Right hindlimb (tissue), 1 donor: ENCODE measurements around the gene PSME2.
"Not testable (repeated sequence)": the region's sequence is repeated elsewhere in the genome, so short reads cannot be mapped to it uniquely, and the experiment has no call there.

Source experiments
- DNase-seq: peaks from one replicate; pipeline ENCODE4 v3.0.0-alpha.2; 2018

Gene PSME2

DNA sequence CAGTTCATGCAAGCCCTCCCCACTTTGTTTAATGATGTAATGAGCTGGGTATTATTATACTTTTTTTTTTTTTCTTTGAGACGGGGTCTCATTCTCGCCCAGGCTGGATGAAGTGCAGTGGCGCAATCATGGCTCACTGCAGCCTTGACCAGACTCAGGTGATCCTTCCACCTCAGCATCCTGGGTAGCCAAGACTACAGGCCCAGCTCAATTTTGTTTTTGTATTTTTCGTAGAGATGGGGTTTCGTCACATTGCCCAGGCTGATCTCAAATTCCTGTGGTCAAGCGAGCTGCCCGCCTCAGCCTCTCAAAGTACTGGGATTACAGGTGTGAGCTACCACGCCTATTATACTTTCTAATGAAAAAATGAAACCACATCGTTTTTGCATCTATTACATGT is 36.4 kb downstream of the PSME2 start:
- DNase-seq, result no peak

DNA sequence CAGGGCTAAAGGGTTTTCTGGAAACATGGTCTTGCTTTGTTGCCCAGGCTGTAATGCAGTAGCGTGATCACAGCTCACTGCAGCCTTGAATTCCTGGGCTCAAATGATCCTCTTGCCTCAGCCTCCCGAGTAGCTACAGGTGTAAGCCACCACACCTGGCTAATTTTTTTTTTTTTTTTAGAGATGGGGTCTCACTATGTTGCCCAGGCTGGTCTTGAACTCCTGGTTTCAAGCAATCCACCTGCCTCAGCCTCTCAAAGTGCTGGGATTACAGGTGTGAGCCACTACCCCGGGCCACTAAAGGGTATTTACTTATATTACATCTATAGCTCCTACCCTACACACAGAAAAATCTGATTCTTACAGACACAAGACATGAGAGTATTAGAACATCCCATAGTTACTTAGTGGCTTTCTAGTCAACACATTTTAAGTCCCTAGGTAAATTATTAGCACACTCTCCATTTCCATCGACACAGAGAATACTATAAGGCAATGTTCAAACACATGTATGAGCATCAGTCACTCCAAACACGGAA is 38.0 kb downstream of the PSME2 start:
- no peak for DNase-seq

DNA sequence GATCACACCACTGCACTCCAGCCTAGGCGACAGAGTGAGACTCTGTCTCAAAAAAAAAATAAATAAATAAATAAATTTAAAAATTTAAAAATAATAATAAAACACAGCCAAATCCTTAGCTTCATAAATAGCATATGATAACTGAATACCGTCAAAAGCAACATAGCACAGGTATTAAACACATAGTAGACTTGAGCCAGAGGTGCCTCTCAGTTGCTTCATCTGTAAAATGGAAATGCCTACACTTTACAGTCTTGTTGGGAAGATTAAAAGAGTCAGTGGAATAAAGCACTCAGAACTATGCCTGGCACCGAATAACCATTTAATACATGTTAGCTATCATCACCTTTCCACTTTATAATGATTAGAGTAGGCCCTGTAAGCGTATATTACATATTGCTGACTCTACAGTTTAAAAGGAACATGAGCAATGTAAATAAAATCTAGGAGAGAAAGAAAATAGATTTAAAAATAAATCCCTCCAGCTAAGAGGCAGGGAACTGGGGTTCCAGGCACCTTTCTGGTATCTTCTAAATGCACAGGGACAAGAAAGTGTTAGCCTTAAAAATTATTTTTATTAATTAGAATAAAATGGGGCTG is 39.6 kb downstream of the PSME2 start:
- DNase-seq, result no peak

DNA sequence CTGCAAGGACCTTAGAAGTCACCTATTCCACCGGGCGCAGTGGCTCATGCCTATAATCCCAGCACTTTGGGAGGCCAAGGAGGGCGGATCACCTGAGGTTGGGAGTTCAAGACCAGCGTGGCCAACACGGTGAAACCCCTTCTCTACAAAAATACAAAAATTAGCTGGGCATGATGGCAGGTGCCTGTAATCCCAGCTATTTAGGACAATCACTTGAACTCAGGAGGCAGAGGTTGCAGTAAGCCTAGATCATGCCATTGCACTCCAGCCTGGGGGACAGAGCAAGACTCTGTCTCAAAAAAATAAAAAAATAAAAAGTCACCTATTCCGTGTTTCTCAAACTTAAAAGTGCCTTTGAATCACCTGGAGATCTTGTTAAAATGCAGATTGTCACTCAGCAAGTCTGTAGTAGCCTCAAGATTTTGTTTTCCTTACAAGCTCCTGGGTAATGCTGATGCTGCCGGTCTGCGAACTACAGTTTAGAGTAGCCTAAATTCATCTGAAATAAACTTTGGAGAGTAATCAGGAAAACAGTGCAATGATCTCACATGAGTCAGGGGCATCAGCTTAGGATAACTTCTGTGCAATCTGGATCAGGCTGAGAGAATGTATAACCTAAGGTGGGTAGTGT is 40.7 kb downstream of the PSME2 start:
- DNase-seq, result not testable (repeated sequence)

DNA sequence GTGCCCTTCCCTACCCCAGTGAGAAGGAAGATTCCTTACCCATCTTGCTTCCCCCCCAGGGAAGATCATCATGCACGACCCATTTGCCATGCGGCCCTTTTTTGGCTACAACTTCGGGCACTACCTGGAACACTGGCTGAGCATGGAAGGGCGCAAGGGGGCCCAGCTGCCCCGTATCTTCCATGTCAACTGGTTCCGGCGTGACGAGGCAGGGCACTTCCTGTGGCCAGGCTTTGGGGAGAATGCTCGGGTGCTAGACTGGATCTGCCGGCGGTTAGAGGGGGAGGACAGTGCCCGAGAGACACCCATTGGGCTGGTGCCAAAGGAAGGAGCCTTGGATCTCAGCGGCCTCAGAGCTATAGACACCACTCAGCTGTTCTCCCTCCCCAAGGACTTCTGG is 43.0 kb downstream of the PSME2 start:
- no peak for DNase-seq

DNA sequence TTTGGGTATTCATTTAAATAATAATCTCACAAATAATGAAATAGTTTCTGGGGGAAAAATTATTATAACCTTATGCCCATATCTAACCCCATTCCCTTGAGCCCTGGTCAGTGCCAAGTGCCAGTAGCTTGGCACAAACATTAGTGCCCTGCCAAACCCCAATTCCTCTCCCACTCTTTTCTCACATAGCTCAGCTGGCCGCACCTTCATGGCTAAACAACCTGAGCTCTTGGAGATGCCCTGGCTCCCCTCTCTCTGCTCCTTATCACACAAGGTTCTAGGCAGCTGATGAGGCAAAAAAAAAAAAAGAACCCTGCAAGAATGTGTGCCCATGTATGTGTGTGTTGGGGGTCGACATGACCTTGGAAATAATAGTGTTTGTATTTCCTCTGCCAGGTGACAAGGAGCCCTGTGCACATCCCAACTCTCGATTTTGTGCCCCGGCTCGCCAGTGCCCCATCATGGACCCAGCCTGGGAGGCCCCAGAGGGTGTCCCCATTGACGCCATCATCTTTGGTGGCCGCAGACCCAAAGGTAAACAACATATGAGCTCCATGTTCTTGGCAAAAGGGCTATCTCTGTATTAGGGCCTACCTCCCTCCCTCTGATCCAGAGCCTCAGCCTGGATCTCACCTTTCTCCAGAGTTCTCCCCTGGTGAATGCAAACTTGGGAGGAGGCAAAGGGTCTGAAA is 43.9 kb downstream of the PSME2 start:
- no peak for DNase-seq

DNA sequence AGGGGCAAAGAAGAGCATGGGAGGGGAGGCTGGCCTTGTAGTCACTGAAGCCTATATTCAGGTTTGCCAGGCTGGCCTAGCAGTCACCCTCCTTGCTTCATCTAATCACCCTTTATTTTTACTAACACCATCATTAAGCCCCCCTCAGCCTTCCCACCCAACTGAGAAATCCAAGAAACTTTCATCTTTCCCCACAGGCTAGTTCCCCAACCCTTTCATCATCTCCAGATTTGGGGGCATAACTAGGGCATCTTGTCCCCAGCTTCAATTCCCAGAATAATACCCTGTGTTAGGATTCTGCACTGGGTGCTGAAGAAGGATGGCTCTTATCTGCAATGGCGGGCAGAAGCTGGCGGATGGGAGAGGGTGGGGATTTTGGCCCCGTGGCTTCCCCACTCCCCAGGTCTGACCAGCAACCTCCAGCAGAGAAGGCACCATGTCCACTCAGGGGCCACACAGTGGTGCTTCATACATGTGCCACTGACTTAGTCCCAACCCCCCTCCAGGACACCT is 45.4 kb downstream of the PSME2 start:
- DNase-seq, result no peak

DNA sequence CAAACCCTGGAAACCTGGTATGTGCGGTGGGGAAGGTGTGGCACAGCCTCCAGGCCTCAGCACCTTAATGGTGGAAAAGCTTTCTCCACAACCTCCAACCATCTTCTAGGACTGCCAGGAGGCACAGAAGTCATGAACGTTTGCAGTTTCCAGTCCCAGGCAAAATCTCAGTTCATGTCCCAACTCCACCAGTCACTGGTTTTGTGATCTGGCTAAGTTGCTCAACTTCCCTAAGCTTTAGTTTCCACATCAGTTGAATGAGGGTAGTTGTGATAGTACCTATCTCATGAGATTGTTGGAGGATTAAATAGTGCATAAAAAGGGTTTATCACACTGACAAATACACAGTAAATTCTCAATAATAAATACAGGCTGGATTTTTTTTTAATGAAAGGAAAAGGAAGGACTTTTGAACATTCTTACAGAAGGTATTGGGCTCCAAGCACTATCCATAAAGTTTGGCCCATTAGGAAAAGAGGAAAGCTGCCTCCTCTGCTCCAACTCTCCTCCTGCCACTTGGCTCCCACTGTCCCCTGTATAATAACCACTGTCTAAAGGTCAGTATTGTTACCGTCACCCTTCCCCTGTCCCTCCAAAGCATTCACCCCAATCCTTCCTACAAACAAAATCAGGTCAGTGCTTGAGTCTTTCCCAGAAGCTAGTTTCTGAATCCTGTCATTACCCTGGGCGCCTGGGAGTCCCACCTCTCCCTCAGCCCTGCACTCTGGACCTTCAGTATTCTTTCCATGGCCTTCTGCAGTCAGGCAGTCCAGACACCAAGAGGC is 46.0 kb downstream of the PSME2 start:
- DNase-seq, result no peak

DNA sequence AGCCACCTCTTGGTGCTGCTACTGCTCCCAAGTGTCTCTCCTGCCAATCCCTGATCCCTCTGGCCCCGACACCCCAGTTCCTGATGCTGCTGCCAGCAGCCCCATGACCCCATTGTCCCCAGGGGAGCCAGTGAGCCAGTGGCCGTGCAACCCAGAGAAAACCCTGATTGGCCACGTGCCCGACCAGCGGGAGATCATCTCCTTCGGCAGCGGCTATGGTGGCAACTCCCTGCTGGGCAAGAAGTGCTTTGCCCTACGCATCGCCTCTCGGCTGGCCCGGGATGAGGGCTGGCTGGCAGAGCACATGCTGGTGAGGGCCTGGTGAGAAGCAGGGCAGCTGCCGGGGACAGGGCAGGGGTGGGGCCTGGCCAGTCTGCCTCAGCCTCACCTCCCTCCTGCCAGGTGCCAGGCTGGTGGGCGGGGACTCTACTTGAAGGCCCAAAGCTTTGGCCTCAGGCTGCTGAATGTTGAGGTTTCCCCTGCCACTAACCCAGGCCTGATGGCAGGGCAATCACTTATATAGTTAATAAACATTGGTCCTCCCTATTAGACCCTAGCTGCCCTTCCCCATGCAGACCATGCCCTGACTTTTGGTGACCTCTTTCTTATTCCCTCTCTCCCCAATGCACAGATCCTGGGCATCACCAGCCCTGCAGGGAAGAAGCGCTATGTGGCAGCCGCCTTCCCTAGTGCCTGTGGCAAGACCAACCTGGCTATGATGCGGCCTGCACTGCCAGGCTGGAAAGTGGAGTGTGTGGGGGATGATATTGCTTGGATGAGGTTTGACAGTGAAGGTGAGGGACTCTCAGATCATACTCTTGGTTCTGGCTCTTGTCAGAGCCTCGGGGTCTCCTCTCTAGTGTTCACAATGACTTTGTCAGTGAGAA is 47.2 kb downstream of the PSME2 start:
- no peak for DNase-seq

DNA sequence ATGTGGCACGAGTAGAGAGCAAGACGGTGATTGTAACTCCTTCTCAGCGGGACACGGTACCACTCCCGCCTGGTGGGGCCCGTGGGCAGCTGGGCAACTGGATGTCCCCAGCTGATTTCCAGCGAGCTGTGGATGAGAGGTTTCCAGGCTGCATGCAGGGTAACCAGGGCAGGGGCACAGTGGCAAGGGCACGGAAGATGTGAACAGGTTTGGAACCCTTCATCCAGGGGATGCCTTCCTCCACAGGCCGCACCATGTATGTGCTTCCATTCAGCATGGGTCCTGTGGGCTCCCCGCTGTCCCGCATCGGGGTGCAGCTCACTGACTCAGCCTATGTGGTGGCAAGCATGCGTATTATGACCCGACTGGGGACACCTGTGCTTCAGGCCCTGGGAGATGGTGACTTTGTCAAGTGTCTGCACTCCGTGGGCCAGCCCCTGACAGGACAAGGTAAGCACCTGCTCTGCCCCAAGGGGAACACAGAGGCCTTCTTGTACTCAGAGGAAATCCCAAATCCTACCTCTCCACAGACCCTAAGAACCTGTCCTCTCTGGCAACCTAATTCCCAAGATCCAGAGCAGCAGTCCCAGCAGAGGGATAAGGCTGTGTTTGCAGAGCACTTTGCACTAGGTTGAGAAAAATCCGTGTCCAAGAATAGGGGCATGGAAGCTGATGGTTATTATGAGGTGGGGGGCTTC is 48.0 kb downstream of the PSME2 start:
- no peak for DNase-seq

DNA sequence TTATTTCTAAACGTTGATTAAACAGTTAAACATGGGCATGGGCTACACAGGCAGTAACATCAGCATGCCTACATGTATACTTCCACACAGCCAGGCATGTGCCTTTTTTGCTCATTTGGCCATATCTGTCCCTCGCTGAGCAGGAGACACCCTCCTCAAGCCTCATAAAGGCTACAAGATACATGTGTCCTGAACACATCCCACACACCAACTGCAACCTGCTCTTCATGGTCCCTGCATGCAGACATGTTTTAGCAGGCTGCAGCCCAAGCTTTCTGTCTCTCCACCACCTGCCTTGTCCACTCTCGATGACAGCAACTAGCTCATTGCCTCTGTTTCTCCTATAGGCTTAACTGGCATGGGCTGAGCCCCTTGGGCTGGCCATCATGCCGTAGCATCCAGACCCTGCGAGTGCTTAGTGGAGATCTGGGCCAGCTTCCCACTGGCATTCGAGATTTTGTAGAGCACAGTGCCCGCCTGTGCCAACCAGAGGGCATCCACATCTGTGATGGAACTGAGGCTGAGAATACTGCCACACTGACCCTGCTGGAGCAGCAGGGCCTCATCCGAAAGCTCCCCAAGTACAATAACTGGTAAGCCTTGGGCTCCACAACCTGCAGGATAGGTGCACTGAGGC is 49.7 kb downstream of the PSME2 start:
- DNase-seq, result no peak

DNA sequence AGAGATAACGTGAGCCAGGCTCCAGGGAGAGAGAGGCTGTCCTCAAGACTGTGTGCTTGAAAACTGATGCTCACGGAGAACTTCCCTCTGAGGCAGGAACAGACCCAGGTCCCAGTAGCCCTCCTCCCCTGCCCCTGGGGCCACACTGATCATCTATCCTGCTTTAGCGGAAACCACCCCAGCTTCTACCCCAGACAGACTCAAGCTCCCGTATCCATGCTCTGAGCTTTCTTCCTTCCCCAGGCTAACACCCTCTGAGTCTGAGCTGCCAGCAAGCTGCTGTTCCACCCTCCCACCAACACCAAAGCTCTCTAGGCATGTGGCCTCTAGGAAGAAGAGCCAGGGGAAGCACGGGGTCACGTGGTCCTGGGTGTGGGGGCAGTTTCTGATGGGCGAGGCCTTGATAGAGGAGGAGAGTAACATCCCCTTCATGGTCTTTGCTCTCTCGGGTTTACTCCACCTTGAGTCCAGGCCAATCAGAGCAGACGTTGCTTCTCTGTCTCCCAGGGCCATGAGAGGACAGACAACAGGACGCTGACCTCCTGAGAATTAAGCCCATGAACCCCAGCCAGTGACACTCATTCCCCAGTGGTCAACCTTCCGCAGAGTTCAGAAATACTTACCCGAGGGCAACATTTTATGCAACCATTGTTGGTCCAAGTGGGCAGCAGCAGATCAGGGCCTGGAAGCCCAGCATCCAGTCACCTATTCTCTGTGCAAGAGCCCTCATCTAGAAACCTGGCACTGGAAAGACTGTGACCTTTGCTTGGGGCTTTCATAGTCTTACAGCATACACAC is 50.9 kb downstream of the PSME2 start:
- no peak for DNase-seq

DNA sequence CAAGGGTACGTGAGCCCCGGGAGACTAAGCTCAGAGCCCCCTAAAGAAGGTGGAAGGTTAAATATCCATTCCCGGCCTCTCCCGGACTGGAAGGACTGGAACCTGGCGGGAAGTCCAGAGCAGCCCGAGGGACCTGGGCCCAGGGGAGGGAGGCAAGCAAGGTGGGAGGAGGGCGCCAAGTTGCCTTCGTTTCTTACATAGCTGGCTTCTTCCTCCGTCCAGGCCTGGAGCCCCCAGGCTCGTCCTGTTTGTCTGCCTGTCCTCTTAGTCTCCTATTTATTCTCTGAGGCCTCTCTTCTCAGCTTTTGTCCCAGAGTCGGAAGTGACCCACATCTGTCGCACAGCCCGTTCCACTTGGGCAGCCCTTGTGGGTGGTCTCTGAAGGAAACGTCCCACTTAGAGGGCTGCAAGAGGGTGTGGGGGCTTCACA is 51.6 kb downstream of the PSME2 start:
- DNase-seq, result no peak

DNA sequence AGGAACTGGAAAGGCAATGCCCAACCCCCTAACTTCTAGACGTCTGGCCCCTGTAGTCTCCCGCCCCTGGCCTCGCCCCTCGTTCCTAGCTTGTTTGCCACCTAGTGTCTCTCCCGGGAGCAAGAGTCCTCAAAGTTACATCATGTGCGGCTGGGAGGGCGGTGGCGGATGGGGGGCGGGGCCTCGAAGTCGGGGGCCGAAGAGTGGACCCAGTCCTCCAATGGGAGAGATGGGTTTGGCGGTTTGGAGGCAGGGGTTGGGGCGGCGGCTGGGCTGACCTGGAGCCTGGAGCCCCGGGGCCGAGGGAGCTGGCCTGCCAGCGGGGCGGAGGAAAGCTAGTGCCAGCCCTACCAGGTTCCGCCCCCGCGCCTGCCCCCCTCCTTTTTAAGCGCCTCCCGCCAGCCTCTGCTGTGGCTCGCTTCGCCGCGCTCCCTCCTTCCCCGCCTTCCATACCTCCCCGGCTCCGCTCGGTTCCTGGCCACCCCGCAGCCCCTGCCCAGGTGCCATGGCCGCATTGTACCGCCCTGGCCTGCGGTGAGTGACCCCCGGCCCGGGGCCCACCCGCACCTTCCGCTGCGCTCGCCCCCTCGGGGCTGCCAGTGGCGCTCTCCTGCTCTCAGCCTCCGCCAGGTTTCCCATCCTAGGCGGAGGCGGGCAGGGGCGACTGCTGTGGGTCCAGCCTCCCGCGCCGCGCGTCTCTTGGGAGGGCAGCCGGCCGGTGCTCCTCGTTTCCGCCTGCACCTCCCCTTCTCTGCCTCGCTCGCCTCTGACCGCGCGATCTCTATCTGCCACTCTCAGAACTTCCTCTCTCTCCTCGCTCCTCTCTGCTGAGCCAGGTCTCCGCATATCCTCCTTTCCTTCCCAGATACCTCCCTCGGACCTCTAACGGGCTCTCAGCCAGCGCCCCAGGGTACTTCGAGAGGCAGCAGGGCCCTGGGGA is 52.2 kb downstream of the PSME2 start, which contains the start of gene PCK2:
Gene PCK2 (plus strand): TSS at position 411 of the 940 bp plus-strand sequence. CDS start 95 bp downstream, at position 506.
- DNase-seq, result peak; percentile 89
